ENCODE data around the gene SIX1.

Gene SIX1

DNA sequence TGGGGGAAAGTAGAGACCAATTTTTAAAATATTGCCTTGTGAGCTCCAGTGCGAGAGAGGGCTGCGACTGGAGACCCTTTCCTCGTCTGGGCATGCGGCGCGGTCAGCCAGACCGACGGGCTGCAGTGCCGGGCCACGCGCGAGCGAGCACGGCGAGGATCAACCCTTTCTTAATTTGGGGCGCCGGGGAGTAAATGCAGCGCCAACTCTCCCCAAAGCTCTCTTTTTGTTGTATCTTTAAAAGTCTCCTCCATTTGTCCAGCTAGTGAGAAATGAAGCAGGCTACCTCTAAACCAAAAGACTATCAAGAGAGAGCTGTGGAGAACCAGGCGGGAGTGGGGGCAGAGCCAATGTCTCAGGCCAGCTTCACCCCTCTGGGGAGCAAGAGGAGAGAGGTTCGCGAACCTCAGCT is 1.4 kb downstream of the SIX1 start:
- H4K20me1 ChIP-seq (ENCODE audit: insufficient read depth), result no peaks in the 10 kb centered on the region
- no peak overlapping the region for H3K27ac ChIP-seq
- H3K36me3 ChIP-seq (ENCODE audit: insufficient read depth), result no peaks in the 10 kb centered on the region
- H2AFZ ChIP-seq (ENCODE audit: low read depth), result peak overlapping the region; percentile 78; the same call in 1 of the 2 replicates
- H3K4me1 ChIP-seq (ENCODE audit: low read depth, poor library complexity, severe bottlenecking), result peaks cover 35% of the 10 kb centered on the region
- no peaks in the 10 kb centered on the region for H3K79me2 ChIP-seq (ENCODE audit: insufficient read depth, low read depth)
- no peak overlapping the region for H3K9ac ChIP-seq
- H3K4me2 ChIP-seq, result peak overlapping the region; percentile 76
- no peak overlapping the region for H3K4me3 ChIP-seq (IDR thresholded peaks at IDR 0.05; ENCODE audit: insufficient read depth, low read depth, low read length)
- TF ChIP-seq, protein P1, sequence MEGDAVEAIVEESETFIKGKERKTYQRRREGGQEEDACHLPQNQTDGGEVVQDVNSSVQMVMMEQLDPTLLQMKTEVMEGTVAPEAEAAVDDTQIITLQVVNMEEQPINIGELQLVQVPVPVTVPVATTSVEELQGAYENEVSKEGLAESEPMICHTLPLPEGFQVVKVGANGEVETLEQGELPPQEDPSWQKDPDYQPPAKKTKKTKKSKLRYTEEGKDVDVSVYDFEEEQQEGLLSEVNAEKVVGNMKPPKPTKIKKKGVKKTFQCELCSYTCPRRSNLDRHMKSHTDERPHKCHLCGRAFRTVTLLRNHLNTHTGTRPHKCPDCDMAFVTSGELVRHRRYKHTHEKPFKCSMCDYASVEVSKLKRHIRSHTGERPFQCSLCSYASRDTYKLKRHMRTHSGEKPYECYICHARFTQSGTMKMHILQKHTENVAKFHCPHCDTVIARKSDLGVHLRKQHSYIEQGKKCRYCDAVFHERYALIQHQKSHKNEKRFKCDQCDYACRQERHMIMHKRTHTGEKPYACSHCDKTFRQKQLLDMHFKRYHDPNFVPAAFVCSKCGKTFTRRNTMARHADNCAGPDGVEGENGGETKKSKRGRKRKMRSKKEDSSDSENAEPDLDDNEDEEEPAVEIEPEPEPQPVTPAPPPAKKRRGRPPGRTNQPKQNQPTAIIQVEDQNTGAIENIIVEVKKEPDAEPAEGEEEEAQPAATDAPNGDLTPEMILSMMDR (conservative IDR thresholded peaks at IDR 0.05; ENCODE audit: low read depth, low read length), result no peak
- H3K27me3 ChIP-seq (ENCODE audit: insufficient read depth, low read depth), result peaks cover 15% of the 10 kb centered on the region

DNA sequence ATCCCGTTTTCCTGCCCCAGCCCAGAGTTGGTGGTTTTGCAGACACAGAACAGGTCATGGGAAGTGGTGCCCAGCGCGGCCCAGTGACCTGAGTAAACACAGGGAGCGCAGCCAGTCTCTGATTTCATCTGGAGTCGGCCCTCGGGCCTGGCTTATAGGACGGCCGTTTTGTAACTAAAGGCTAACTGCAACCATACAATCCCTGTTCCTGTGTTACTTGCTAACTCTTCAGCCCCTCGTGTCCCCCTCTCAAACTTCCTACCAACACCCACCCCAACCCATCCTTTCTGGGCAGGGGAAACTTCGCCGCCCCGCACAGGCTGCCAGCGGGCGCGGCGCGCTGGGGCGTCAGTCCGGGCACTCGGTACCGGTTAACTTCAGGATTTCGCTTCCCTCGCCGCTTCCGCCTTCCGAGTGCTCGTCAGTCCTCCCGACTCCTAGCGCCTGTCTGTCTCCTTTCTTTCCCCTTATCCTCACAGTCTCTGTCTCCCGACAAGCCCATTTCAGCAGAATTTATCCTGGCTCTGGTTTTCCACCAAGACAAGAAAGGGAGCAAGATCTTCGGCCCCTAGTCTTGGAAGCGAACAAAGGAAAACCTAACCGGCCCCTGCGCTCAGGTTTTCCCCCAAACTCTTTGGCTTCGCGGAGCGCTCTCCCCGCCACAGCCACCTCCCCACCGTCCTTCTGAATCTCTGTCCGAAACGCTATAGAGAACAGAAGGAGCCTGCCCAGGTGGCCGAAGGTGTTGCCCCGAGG is 2.0 kb downstream of the SIX1 start:
- H4K20me1 ChIP-seq (ENCODE audit: insufficient read depth), result no peaks in the 10 kb centered on the region
- H3K4me1 ChIP-seq (ENCODE audit: low read depth, poor library complexity, severe bottlenecking), result peaks cover 35% of the 10 kb centered on the region
- peak overlapping the region; percentile 76 for H3K4me2 ChIP-seq
- H3K9ac ChIP-seq, result no peak overlapping the region
- no peak overlapping the region for H2AFZ ChIP-seq (ENCODE audit: low read depth)
- H3K4me3 ChIP-seq (IDR thresholded peaks at IDR 0.05; ENCODE audit: insufficient read depth, low read depth, low read length), result no peak overlapping the region
- no peaks in the 10 kb centered on the region for H3K36me3 ChIP-seq (ENCODE audit: insufficient read depth)
- no peaks in the 10 kb centered on the region for H3K79me2 ChIP-seq (ENCODE audit: insufficient read depth, low read depth)
- no peak overlapping the region for H3K27ac ChIP-seq
- H3K27me3 ChIP-seq (ENCODE audit: insufficient read depth, low read depth), result peaks cover 11% of the 10 kb centered on the region; the same call in 1 of the 2 replicates
- TF ChIP-seq, protein P1 (conservative IDR thresholded peaks at IDR 0.05; ENCODE audit: low read depth, low read length), result no peak

DNA sequence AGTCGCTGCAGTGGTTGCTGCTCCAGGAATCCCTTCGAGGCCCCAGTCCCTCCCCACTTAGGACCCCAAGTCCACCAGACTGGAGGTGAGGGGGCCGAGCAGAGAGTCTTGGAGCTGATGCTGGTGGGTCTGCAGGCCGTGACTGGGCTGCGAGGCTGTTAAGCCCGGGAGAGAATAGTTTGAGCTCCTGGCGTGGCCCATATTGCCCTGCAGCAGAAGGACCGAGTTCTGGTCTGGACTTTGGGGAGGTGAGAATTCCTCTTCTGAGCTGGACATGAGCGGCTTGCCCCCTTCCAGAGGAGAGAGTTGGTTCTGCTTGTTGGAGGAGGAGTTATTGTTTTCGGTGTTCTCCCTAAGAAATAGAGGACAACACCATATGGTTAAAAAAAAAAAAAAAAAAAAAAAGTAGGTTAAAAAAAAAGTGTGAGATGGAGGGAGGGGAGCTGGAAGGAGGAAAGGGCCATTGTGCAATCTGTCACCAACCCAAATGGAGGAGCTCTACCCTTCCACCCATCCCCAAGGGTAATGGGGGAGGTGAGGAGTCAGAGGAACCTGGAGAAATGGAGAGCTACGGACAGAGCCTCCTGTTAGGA is 3.0 kb downstream of the SIX1 start:
- Histone ChIP-seq H4K20me1 (ENCODE audit: insufficient read depth) (no peaks in the 10 kb centered on the region), H3K79me2 (ENCODE audit: insufficient read depth, low read depth) (no peaks in the 10 kb centered on the region), H3K27ac (no peak overlapping the region), H3K4me1 (ENCODE audit: low read depth, poor library complexity, severe bottlenecking) (peaks cover 35% of the 10 kb centered on the region), H3K9ac (no peak overlapping the region), H3K4me3 (IDR thresholded peaks at IDR 0.05; ENCODE audit: insufficient read depth, low read depth, low read length) (no peak overlapping the region), H3K4me2 (no peak overlapping the region; the same call in 1 of the 2 replicates), H3K27me3 (ENCODE audit: insufficient read depth, low read depth) (peaks cover 4% of the 10 kb centered on the region; the same call in 1 of the 2 replicates), H2AFZ (ENCODE audit: low read depth) (no peak overlapping the region), H3K36me3 (ENCODE audit: insufficient read depth) (no peaks in the 10 kb centered on the region)
- TF ChIP-seq, protein P1 (conservative IDR thresholded peaks at IDR 0.05; ENCODE audit: low read depth, low read length), result no peak

DNA sequence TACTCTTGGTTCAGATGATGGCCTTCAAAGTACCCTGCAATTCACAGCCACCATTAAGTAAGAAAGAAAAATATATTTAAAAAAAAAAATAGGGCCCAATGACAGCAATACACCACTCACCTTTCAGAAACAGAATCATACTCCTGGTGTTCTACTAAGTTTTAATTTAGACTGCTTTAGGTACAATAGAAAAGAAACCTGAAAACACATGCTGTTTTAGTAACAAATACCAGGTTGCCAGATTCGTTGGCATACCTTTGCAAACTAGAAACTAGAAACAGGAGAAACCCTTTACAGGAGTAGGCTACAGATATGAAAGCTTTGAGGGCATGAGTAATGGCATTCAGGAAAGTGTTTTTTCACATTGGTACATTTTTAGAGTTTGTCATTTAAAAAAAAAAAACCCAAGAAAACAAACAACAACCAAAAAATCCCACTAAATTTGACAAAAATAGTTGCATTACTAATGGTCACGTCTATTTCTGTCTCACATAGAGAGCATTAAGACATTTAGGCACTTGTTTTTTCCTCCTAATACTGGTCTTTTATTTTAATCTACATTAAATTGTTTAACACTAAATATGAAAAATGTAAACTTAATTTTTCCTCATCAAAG is 4.0 kb downstream of the SIX1 start:
- Histone ChIP-seq H4K20me1 (ENCODE audit: insufficient read depth) (no peaks in the 10 kb centered on the region), H3K9ac (no peak overlapping the region), H3K27ac (no peak overlapping the region; the same call in 1 of the 2 replicates), H3K4me2 (peak overlapping the region; percentile 56), H2AFZ (ENCODE audit: low read depth) (no peak overlapping the region), H3K79me2 (ENCODE audit: insufficient read depth, low read depth) (no peaks in the 10 kb centered on the region), H3K4me3 (IDR thresholded peaks at IDR 0.05; ENCODE audit: insufficient read depth, low read depth, low read length) (no peak overlapping the region), H3K4me1 (ENCODE audit: low read depth, poor library complexity, severe bottlenecking) (peaks cover 35% of the 10 kb centered on the region), H3K36me3 (ENCODE audit: insufficient read depth) (no peaks in the 10 kb centered on the region), H3K27me3 (ENCODE audit: insufficient read depth, low read depth) (no peaks in the 10 kb centered on the region; the same call in 1 of the 2 replicates)
- TF ChIP-seq, protein P1 (conservative IDR thresholded peaks at IDR 0.05; ENCODE audit: low read depth, low read length), result no peak
